ENCODE data around the gene PAX7.

- TF ChIP-seq POLR2A (IDR thresholded peaks at IDR 0.05; ENCODE audit: low read length), result no peak
- no peak for TF ChIP-seq GATA1 (IDR thresholded peaks at IDR 0.05; ENCODE audit: low read depth, low read length)
These were observed 11.2 kb upstream of the PAX7 start for GRCh38 chr1:18619467-18619835.

Measured in erythroblast (primary cell).